H1 (cell line): Measurements from ENCODE around the gene RNF212. TPM values are rescaled to one million over a fixed set of nuclear protein-coding genes. Genes with fewer than 3 reads are reported as not detected.

Experiments used
- CHD1 ChIP-seq: IDR thresholded peaks from 2 replicates; pipeline ENCODE4 v1.6.1; 2012; ENCODE audit warnings: low read depth, low read length, improper control_type of control experiment
- CHD2 ChIP-seq: IDR thresholded peaks from 2 replicates; pipeline ENCODE4 v1.6.1; 2012; ENCODE audit warnings: low read length, improper control_type of control experiment
- NANOG ChIP-seq: IDR thresholded peaks from 2 replicates; pipeline ENCODE4 v1.6.1; 2011; ENCODE audit warnings: low read length, low read depth, mild to moderate bottlenecking, inconsistent platforms; ENCODE audit not compliant: insufficient read depth, poor library complexity, severe bottlenecking
- RNF2 ChIP-seq: fragments of 200-900, 300-1000 bp; sonication (generic); IDR thresholded peaks from 2 replicates; pipeline ENCODE4 v1.7.1; 2016; ENCODE audit warnings: borderline replicate concordance, low read depth, mild to moderate bottlenecking, antibody characterized with exemption, low read length; ENCODE audit not compliant: poor library complexity, severe bottlenecking; ENCODE audit errors: missing control alignments
- TCF12 ChIP-seq: IDR thresholded peaks from 2 replicates; pipeline ENCODE4 v1.6.1; 2011; ENCODE audit warnings: low read depth, mild to moderate bottlenecking, low read length
- polyA plus RNA-seq, 7 experiments: library from polyadenylated mRNA; depleted of rRNA in 3 of 7; stranded (reverse) in 5 of 7; unstranded in 2 of 7; fragments of >200 nt in 5 of 7; fragments of 200-250 nt in 2 of 7; gene quantifications; 1 replicate in 5 of 7; 2 replicates in 1 of 7; 4 replicates in 1 of 7; pipeline versions ENCODE4 v1.2.1 to v1.2.3, GENCODE V29; 2011 to 2013; ENCODE audit warnings: missing spikeins in 2 of 7, mixed read lengths in 2 of 7
- total RNA-seq: library from RNA; stranded (reverse); fragmentation: NEBNext Ultra II Directional; extraction: Animal tissue kit (Norgen Biotek cat#: 25700); gene quantifications from 2 replicates; pipeline ENCODE4 v1.2.1, GENCODE V29; 2021

The RNF212 gene
- total and polyA plus RNA-seq, 2 of the 8 experiments (the other 6 are each of a cell fraction or from before 2014, with no cell fraction given) = 3.4 to 5.4 TPM

DNA sequence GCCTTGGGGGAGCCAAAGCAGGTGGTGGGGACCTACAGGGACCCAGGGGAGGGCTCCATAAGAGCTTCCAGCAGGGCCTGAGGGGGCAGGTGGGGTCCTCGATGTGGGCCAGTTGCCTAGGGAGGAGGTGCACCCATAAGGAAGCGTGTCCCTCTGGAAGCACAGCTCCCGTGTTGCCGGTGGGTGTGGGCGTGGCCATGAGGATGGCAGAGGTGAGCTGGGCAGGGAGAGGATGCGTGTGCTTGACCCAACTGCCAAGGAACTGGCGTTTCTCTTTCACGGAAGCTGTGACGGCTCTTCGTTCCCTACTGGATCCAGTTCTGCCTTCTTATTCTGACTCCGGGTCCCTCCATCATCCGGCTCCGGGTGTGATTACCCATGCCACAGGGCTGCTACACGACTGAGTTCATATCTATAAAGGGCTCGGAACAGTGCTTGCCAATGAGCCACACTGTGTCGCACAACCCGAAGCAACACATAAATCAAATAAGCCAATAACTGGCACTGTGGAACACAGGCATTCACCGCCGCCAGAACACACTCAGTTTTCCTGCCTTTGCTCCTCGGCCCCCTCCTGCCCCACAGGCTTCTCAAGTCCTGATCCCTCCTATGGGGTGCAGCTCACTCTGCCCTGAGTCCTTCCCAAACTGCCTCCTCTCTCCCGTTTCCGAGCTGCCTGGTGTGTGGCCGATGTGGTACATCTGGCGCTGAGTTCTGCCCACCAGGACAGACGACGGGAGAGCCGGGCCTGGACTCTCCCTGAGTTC lies 35.5 kb downstream of the RNF212 start (continued):
- TF ChIP-seq TCF12 = no peak
- TF ChIP-seq NANOG = no peak
- TF ChIP-seq CHD1 = no peak
- no peak for TF ChIP-seq CHD2
- TF ChIP-seq RNF2 = no peak
